ENCODE results near the gene FIGN.

DNA sequence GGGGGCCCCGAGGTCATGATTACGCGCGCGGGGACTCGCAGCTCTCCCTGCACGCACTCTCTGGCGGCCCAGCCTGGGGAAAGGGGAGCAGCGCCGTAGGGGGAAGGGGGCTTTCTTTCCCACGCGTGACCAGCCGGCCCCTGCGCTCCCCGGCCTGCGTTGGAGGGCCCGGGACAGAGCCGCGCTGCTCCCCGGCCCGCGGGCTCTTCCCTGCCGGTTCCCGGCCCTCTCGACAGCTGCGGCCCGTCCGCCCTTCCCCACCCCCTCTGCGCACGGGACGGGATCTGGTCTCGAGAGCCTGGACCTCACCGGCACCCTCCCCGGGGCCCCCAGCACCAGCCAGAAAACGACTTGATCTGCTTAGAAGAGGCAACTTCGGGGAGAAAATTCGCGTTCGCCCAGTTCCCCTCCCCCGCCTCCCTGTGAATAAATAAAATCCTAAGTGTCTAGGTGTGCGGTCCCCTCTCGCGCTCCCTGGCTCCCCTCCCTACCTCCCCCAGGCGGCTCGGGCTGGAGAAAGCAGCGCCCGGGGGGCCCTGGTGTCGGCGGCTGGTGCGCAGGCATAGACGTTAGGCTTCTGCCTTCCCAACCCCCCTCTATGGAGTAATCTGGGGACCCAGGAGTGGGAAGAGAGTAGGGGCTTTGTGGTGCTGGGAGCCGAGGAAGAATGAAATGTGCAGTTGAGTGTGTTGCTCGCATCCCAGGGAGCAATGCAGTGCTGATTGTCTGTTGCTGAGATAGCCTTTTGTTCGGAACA is 803 bp upstream of the FIGN start:
- TF ChIP-seq EZH2 (IDR thresholded peaks at IDR 0.05; ENCODE audit: insufficient read depth, poor library complexity, severe bottlenecking) (no peak), EZH2phosphoT487 (IDR thresholded peaks at IDR 0.05; ENCODE audit: insufficient read depth, low read depth) (no peak)
